B cell (primary cell): ENCODE results near the gene DHX57. TPM values are rescaled to one million over a fixed set of nuclear protein-coding genes. Genes with fewer than 3 reads are reported as not detected.

Experiments used
- ATAC-seq: fragments of 200-7000 bp; cut with Tn5 transposase; one replicate; pipeline ENCODE4 v1.10.0; 2021; ENCODE audit warnings: low read depth, mild to moderate bottlenecking, moderate number of reproducible peaks, moderate library complexity
- CTCF ChIA-PET: fragments of 350-600 bp; sonication (Branson Sonifier 250); formaldehyde crosslinking; loops from one replicate; lab custom pipeline; 2021; ENCODE audit warnings: antibody characterized with exemption, inconsistent platforms; lab: Charles Lee
- POLR2A ChIA-PET: fragments of 350-600 bp; sonication (Branson Sonifier 250); formaldehyde crosslinking; loops from one replicate; lab custom pipeline; 2021; ENCODE audit warnings: antibody characterized with exemption; lab: Charles Lee
- DNase-seq: peaks from one replicate; pipeline ENCODE4 v3.0.0; 2013
- H2AFZ ChIP-seq: 2 replicates; pipeline ENCODE4 v1.6.1; 2012; ENCODE audit warnings: mild to moderate bottlenecking, low read depth, low read length; ENCODE audit not compliant: insufficient read depth, poor library complexity, severe bottlenecking
- H3K27ac ChIP-seq, 2 donors: 1 replicate in 1 of 2; 2 replicates in 1 of 2; pipeline ENCODE4 v1.5.1; 2012 to 2013; ENCODE audit warnings: low read length in 2 of 2, mild to moderate bottlenecking in 2 of 2, moderate library complexity in 1 of 2
- H3K27me3 ChIP-seq, 4 experiments: fragments of 200-600 bp in 1 of 4; sonication (generic) in 1 of 4; replicated peaks in 1 of 4; 1 replicate in 2 of 4; 2 replicates in 2 of 4; pipeline versions ENCODE4 v1.6.1 to v1.7.0; 2013 to 2016; ENCODE audit warnings: low read length in 3 of 4, mild to moderate bottlenecking in 2 of 4, mixed read lengths in 1 of 4, moderate library complexity in 1 of 4; ENCODE audit not compliant: insufficient read depth in 4 of 4, control insufficient read depth in 3 of 4; ENCODE audit errors: control extremely low read depth in 1 of 4
- H3K36me3 ChIP-seq, 2 experiments: replicated peaks in 1 of 2; 1 replicate in 1 of 2; 2 replicates in 1 of 2; pipeline versions ENCODE4 v1.6.1 to v1.7.1; 2013; ENCODE audit warnings: low read length in 1 of 2; ENCODE audit not compliant: insufficient read depth in 2 of 2, control insufficient read depth in 1 of 2; ENCODE audit errors: control extremely low read depth in 1 of 2, extremely low read depth in 1 of 2
- H3K4me1 ChIP-seq, 2 donors: fragments of 200-600 bp in 1 of 2; sonication (generic) in 1 of 2; 1 replicate in 1 of 2; 2 replicates in 1 of 2; pipeline versions ENCODE4 v1.5.1 to v1.6.1; 2013 to 2017; ENCODE audit warnings: low read length in 2 of 2; ENCODE audit not compliant: control insufficient read depth in 2 of 2, insufficient read depth in 2 of 2
- H3K4me2 ChIP-seq: replicated peaks from 2 replicates; pipeline ENCODE3; 2012; ENCODE audit warnings: mild to moderate bottlenecking, low read depth, low read length; ENCODE audit not compliant: poor library complexity, severe bottlenecking
- H3K4me3 ChIP-seq, 5 experiments: fragments of 200-600 bp in 1 of 5; sonication (generic) in 1 of 5; 1 replicate in 3 of 5; 2 replicates in 2 of 5; pipeline versions ENCODE4 v1.5.1 to v1.7.0; 2011 to 2016; ENCODE audit warnings: low read length in 4 of 5, mild to moderate bottlenecking in 4 of 5, low read depth in 2 of 5, control low read depth in 1 of 5, moderate library complexity in 1 of 5; ENCODE audit not compliant: insufficient read depth in 1 of 5; ENCODE audit errors: control extremely low read depth in 1 of 5, extremely low read depth in 1 of 5
- H3K79me2 ChIP-seq: fragments of 200-600 bp; sonication (generic); one replicate; pipeline ENCODE4 v1.6.0; 2016; ENCODE audit warnings: low read length; ENCODE audit not compliant: control insufficient read depth, insufficient read depth
- H3K9ac ChIP-seq: fragments of 200-600 bp; sonication (generic); 2 replicates; pipeline ENCODE4 v1.6.1; 2017; ENCODE audit warnings: mild to moderate bottlenecking, low read length, moderate library complexity
- H3K9me3 ChIP-seq, 3 donors: one replicate each; pipeline versions ENCODE4 v1.6.1 to v1.7.1; 2013; ENCODE audit warnings: low read length in 2 of 3; ENCODE audit not compliant: control insufficient read depth in 2 of 3, insufficient read depth in 1 of 3; ENCODE audit errors: control extremely low read depth in 1 of 3
- H4K20me1 ChIP-seq: 2 replicates; pipeline ENCODE4 v1.6.0; 2012; ENCODE audit warnings: mild to moderate bottlenecking, low read length; ENCODE audit not compliant: insufficient read depth, control insufficient read depth, poor library complexity, severe bottlenecking
- H3K27ac Mint-ChIP-seq: one replicate; pipeline ENCODE4 v1.8.0; 2021; ENCODE audit warnings: mixed read lengths
- H3K27me3 Mint-ChIP-seq: one replicate; pipeline ENCODE4 v1.8.0; 2021; ENCODE audit warnings: mixed read lengths
- H3K4me1 Mint-ChIP-seq: one replicate; pipeline ENCODE4 v1.8.0; 2021; ENCODE audit warnings: mixed read lengths
- H3K4me3 Mint-ChIP-seq: one replicate; pipeline ENCODE4 v1.8.0; 2021; ENCODE audit warnings: mixed read lengths
- H3K9me3 Mint-ChIP-seq: one replicate; pipeline ENCODE4 v1.8.0; 2022; ENCODE audit warnings: mixed read lengths; ENCODE audit not compliant: insufficient read depth
- CTCF ChIP-seq: fragments of 200-600 bp; IDR thresholded peaks from one replicate; pipeline ENCODE4 v1.8.0; 2022; ENCODE audit warnings: antibody characterized with exemption, mild to moderate bottlenecking
- EZH2 ChIP-seq: IDR thresholded peaks from 2 replicates; pipeline ENCODE4 v1.6.1; 2012; ENCODE audit warnings: borderline replicate concordance, low read depth, mild to moderate bottlenecking, moderate library complexity, low read length; ENCODE audit not compliant: insufficient read depth, poor library complexity, severe bottlenecking
- WGBS: methylation state at CpG from one replicate; pipeline ENCODE4 v1.1.5; 2013; ENCODE audit warnings: missing lambda C conversion rate; ENCODE audit not compliant: insufficient coverage; 5-methylcytosine and 5-hydroxymethylcytosine counted together
- intact Hi-C: fragments of 100-400 bp; cut with micrococcal nuclease; formaldehyde crosslinking; loops from one replicate; pipeline ENCODE4 v1.10.0; 2022
- polyA plus RNA-seq: library from polyadenylated mRNA; depleted of rRNA; stranded (reverse); fragments of >200 nt; gene quantifications from 2 replicates; pipeline ENCODE4 v1.2.3, GENCODE V29; 2012
- small RNA-seq: library from RNA; depleted of rRNA; stranded (forward); fragments of <200 nt; gene quantifications from one replicate; pipeline ENCODE3, GENCODE V24; 2012; ENCODE audit warnings: low replicate concordance, low read depth; ENCODE audit not compliant: insufficient read length
- total RNA-seq, 2 donors: library from RNA; stranded (reverse); fragments of 120-200 nt in 1 of 2; gene quantifications; 1 replicate in 1 of 2; 2 replicates in 1 of 2; pipeline versions ENCODE4 v1.2.3 to v1.2.4, GENCODE V29; 2013 to 2022

DHX57 gene
- total and polyA plus RNA-seq, 2 donors (not counting 1 experiment from before 2014, with no cell fraction given) = 7.7 to 25.0 TPM

GRCh38 chr2:38747819-38748218, 127.9 kb downstream of the DHX57 start:
- CTCF ChIA-PET = interaction anchor here (0.7 to 9.0 kb wide), 3 partner anchors 144 to 166 kb away, joined by 4 to 85 read pairs (median 8); no protein-coding TSS in a partner anchor
- WGBS = no CpG with 5 or more reads among the region's 5 CpGs
- POLR2A ChIA-PET = interaction anchor here (0.6 to 0.7 kb wide), 2 partner anchors 128 to 1493 kb away, joined by 3 to 4 read pairs; no protein-coding TSS in a partner anchor
- Histone ChIP-seq H3K9ac (no peak overlapping the region), H3K79me2 (peaks cover 54% of the 10 kb centered on the region), H4K20me1 (peaks cover 67% of the 10 kb centered on the region), H3K4me3 (no peak overlapping the region), H3K27ac (peak overlapping the region in 1 of 2 donors; percentile 48), H3K27me3 (no peaks in the 10 kb centered on the region), H3K9me3 (no peaks in the 10 kb centered on the region), H2AFZ (no peak overlapping the region), H3K4me2 (no peak overlapping the region), H3K36me3 (peaks cover 26 to 71% of the 10 kb centered on the region in 2 experiments), H3K4me1 (peaks cover 34 to 35% of the 10 kb centered on the region in 2 donors)
- no peak for TF ChIP-seq EZH2
- TF ChIP-seq CTCF = no peak
- Mint-ChIP-seq H3K4me3 (peak overlapping the region; percentile 11), H3K4me1 (peaks cover 63% of the 10 kb centered on the region), H3K27ac (peak overlapping the region; percentile 21), H3K27me3 (no peaks in the 10 kb centered on the region), H3K9me3 (no peaks in the 10 kb centered on the region)
- ATAC-seq (no peak), DNase-seq (no peak)
- intact Hi-C loops = loop anchor here (5.0 kb wide), 1 partner anchor 484 kb away; no protein-coding TSS in a partner anchor

Small RNA genes within 50 kb of the gene (small RNA-seq; reads per million reads assigned to genes)
- gene RNU6-851P = not detected

Other genes starting within 250 kb of the DHX57 start
- gene GALM, start 209.8 kb downstream of the DHX57 start, total RNA-seq = 5.1 and 5.8 TPM in 2 replicates
- gene GALM, start 209.8 kb downstream of the DHX57 start, polyA plus RNA-seq = 8.4 and 9.7 TPM in 2 replicates
- gene SRSF7, start 124.6 kb downstream of the DHX57 start, total RNA-seq = 280 and 283 TPM in 2 replicates
- gene SRSF7, start 124.6 kb downstream of the DHX57 start, polyA plus RNA-seq = 505 and 687 TPM in 2 replicates
- gene GEMIN6, start 97.7 kb downstream of the DHX57 start, total RNA-seq = 13.1 and 14.9 TPM in 2 replicates
- 2.3 and 2.6 TPM in 2 replicates for gene GEMIN6, start 97.7 kb downstream of the DHX57 start, polyA plus RNA-seq
- gene MORN2, start within 50 bp of the DHX57 start, total RNA-seq = 2.3 and 3.9 TPM in 2 replicates
- gene MORN2, start within 50 bp of the DHX57 start, polyA plus RNA-seq = 0.70 and 1.9 TPM in 2 replicates
- 0.20 and 1.5 TPM in 2 replicates for gene ARHGEF33, start 13.9 kb upstream of the DHX57 start, total RNA-seq
- 0.04 and 0.06 TPM in 2 replicates for gene ARHGEF33, start 13.9 kb upstream of the DHX57 start, polyA plus RNA-seq
- gene SOS1, start 245.1 kb upstream of the DHX57 start, total RNA-seq = 58.1 and 79.0 TPM in 2 replicates
- gene SOS1, start 245.1 kb upstream of the DHX57 start, polyA plus RNA-seq = 16.9 and 18.2 TPM in 2 replicates